Measurements from ENCODE around the gene EFNA2. TPM values are rescaled to one million over a fixed set of nuclear protein-coding genes. Genes with fewer than 3 reads are reported as not detected.

EFNA2 gene
- total RNA-seq, 1 experiment from 2014 or later = 12.2 TPM

DNA sequence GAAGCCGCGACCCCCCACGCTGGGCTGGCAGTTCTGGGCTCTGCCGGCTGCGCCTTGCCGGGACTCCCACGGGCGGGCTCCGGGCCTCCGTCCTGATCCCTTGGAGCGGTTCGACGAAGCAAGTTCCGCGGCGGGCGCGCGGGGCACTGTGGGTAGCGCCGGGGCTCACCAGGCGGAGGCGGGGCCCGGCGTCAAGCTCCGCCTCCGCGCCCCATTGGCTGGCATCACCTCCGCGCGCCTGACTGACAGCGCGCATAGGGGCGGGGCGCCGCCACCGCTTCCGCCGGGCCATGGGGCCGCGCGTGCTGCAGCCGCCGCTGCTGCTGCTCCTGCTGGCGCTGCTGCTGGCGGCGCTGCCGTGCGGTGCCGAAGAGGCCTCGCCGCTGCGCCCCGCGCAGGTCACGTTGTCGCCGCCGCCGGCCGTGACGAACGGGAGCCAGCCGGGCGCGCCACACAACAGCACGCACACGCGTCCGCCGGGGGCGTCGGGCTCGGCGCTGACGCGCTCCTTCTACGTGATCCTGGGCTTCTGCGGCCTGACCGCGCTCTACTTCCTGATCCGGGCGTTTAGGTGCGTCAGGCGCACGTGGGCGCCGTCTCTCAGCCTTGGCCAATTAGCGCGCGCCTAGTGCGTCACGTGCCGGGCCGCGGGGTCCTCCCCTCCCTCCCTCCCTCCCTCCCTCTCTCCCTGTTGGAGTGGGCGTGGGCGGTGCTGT, 10.3 kb upstream of the EFNA2 start, which contains the start of gene FAM174C (continued):
- TF ChIP-seq, protein P1, sequence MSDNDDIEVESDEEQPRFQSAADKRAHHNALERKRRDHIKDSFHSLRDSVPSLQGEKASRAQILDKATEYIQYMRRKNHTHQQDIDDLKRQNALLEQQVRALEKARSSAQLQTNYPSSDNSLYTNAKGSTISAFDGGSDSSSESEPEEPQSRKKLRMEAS (IDR thresholded peaks at IDR 0.05) = peak; percentile 89

DNA sequence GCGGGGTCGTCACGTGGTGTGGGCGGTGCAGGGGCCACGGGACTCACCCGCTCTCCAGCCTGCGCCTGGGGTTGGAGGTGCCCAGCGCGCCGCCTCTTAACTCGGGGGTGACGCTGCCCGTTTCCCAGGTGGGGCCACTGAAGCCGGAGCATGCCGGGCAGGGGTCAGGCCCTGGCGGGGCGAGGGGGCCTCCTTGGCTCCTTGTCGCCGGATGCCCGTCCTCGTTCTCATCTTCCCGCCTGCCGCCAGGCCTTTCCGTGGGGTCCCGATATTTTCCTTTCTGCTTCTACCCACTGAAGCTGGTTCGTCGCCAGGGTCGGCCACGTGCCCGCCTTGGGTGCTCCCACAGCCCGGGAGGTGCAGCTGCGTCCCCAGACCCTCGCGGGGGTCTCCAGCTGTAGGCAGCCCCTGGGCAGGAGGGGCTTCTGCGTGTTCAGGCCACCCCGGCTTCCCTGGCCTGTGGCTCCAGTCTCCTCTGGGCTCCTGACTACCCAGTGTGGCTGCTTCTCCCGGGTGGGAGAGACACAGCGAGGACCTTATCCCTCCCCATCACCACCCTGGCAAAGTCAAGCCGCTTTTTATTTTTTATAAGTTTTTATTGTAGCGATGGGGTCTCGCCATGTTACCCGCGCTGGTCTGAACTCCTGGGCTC, 9.6 kb upstream of the EFNA2 start:
- peak overlapping the region; percentile 99 for H3K4me2 ChIP-seq (ENCODE audit: low read length)
- H3K4me1 ChIP-seq (ENCODE audit: control insufficient read depth in 1 of 2, insufficient read depth in 2 of 2, low read length in 2 of 2) = peaks cover 17 to 48% of the 10 kb centered on the region in 2 experiments
- no peaks in the 10 kb centered on the region for H3K9me3 ChIP-seq (ENCODE audit: control insufficient read depth in 1 of 2, insufficient read depth in 1 of 2, low read depth in 1 of 2, low read length in 2 of 2)
- no peak for ATAC-seq
- intact Hi-C loops (cut with micrococcal nuclease) = loop anchor here (10.0 kb wide), 1 partner anchor 129 kb away; the partner anchor contains the start of genes DAZAP1 and GAMT
- ChIA-PET POLR2A (no interaction called here), CTCF (no interaction called here), RAD21 (ENCODE audit: low non-redundant PET in 1 of 2, low total read pairs in 2 of 2, uncharacterized antibody in 2 of 2, unreplicated experiment in 2 of 2) (no interaction called here)
- no peaks in the 10 kb centered on the region for H3K27me3 ChIP-seq (ENCODE audit: insufficient read depth, low read length)
- TSS peak; percentile 30 for BruUV-seq (replicated peaks)
- H3K4me3 ChIP-seq (replicated peaks in 1 of 2; ENCODE audit: low read depth in 1 of 2, low read length in 2 of 2) = peak overlapping the region; percentile 84 to 85
- H3K79me2 ChIP-seq (ENCODE audit: insufficient read depth, low read length) = peaks cover 56% of the 10 kb centered on the region
- no peaks in the 10 kb centered on the region for H4K20me1 ChIP-seq (ENCODE audit: insufficient read depth)
- no peaks in the 10 kb centered on the region for H3K9me2 ChIP-seq (ENCODE audit: insufficient read depth)
- DNase-seq (ENCODE audit: low read depth, low spot score) = no peak
- no peak overlapping the region for H2AFZ ChIP-seq (ENCODE audit: low read depth, low read length, poor library complexity, severe bottlenecking)
- peak overlapping the region; percentile 97 for H3K9ac ChIP-seq (ENCODE audit: low read length)
- H3K27ac ChIP-seq (ENCODE audit: low read depth, low read length) = peak overlapping the region; percentile 100
- peaks cover 25 to 36% of the 10 kb centered on the region in 2 experiments; a peak in 3 of 4 replicates for H3K36me3 ChIP-seq (ENCODE audit: control insufficient read depth in 1 of 2, insufficient read depth in 2 of 2, low read length in 2 of 2)
- TF ChIP-seq, protein P2, sequence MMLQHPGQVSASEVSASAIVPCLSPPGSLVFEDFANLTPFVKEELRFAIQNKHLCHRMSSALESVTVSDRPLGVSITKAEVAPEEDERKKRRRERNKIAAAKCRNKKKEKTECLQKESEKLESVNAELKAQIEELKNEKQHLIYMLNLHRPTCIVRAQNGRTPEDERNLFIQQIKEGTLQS (IDR thresholded peaks at IDR 0.05) = no peak
- TF ChIP-seq ZBTB33 (IDR thresholded peaks at IDR 0.05; ENCODE audit: extremely low read depth, insufficient replicate concordance, low read length) = no peak
- TF ChIP-seq SRF (IDR thresholded peaks at IDR 0.05; ENCODE audit: low read depth) = no peak
- TF ChIP-seq, protein P1 (IDR thresholded peaks at IDR 0.05) = peak; percentile 72
- TF ChIP-seq EZH2 (IDR thresholded peaks at IDR 0.05) = no peak
- TF ChIP-seq, protein P3, sequence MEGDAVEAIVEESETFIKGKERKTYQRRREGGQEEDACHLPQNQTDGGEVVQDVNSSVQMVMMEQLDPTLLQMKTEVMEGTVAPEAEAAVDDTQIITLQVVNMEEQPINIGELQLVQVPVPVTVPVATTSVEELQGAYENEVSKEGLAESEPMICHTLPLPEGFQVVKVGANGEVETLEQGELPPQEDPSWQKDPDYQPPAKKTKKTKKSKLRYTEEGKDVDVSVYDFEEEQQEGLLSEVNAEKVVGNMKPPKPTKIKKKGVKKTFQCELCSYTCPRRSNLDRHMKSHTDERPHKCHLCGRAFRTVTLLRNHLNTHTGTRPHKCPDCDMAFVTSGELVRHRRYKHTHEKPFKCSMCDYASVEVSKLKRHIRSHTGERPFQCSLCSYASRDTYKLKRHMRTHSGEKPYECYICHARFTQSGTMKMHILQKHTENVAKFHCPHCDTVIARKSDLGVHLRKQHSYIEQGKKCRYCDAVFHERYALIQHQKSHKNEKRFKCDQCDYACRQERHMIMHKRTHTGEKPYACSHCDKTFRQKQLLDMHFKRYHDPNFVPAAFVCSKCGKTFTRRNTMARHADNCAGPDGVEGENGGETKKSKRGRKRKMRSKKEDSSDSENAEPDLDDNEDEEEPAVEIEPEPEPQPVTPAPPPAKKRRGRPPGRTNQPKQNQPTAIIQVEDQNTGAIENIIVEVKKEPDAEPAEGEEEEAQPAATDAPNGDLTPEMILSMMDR (IDR thresholded peaks at IDR 0.05 in 2 of 3, conservative IDR thresholded peaks at IDR 0.05 in 1 of 3; ENCODE audit: borderline replicate concordance in 1 of 3, insufficient read depth in 1 of 3, low read depth in 2 of 3, low read length in 2 of 3) = no peak
- TF ChIP-seq FOSL1 (IDR thresholded peaks at IDR 0.05; ENCODE audit: low read depth) = no peak
- TF ChIP-seq POLR2A (IDR thresholded peaks at IDR 0.05; ENCODE audit: borderline replicate concordance, extremely low read depth, insufficient read depth, insufficient read length) = no peak
- TF ChIP-seq RAD21 (IDR thresholded peaks at IDR 0.05; ENCODE audit: low read depth) = no peak
- no peak for TF ChIP-seq SP1 (IDR thresholded peaks at IDR 0.05; ENCODE audit: low read depth)
- no peak for TF ChIP-seq TCF7L2 (IDR thresholded peaks at IDR 0.05; ENCODE audit: borderline replicate concordance, extremely low read depth, insufficient read depth, insufficient read length)
- TF ChIP-seq ELF1 (IDR thresholded peaks at IDR 0.05; ENCODE audit: borderline replicate concordance, low read depth) = no peak
- no peak for TF ChIP-seq YY1 (IDR thresholded peaks at IDR 0.05; ENCODE audit: extremely low read depth, insufficient replicate concordance, low read depth, low read length)
- TF ChIP-seq ZFX (IDR thresholded peaks at IDR 0.05) = peak; percentile 15; the same call in 1 of the 2 replicates
